OCI-M2 (cell line): ENCODE results near the gene DSE.

Experiments
- DNase-seq: peaks from one replicate; lab custom pipeline; 2025; ENCODE audit not compliant: unreplicated experiment; lab: John Stamatoyannopoulos, UW

DSE gene

DNA sequence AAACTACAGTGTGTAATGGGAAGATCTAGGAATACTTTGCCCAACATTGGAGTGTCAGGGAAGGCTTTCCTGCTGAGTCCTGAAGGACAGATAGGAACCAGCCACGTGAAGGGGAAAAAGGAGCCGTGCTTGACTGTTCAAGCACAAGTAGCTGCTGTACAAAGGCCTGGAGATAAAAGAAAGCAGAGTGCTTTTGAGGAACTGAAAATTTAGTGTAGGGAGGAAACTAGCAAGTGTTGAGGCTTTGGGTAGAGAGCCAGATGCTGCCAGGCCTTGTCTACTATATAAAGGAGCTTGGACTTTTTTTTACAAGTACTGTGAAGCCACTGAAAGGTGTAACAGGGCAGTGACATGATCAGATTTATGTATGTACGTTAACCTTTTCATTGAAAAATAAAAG lies 39.0 kb downstream of the DSE start:
- no peak for DNase-seq

GRCh38 chr6:116411284-116411623 lies 40.5 kb downstream of the DSE start:
- DNase-seq: no peak

GRCh38 chr6:116412270-116412669 lies 41.5 kb downstream of the DSE start:
- DNase-seq: no peak

GRCh38 chr6:116413357-116413756 lies 42.6 kb downstream of the DSE start:
- no peak for DNase-seq

DNA sequence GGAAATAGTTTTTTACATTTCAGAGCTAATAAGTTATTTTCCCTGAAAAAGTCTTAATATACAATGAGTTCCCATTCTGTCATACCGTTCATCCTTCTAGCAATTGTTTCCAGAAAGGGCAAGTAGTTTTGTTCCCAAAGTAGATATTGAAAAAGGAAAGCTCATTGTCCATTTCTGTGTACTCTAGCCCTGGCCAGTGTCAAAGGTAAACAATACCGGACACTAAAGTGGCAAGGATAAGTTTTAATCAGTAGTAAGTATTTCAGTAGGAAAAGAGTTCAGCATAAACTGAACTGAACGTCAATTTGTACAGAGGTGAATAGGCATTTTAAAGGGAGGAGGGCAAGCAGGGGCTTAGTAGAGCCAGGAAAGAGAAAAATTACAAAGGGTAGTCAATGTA lies 46.9 kb downstream of the DSE start:
- no peak for DNase-seq

GRCh38 chr6:116419069-116419786 lies 48.5 kb downstream of the DSE start:
- no peak for DNase-seq

GRCh38 chr6:116420341-116420740 lies 49.6 kb downstream of the DSE start:
- DNase-seq: no peak

DNA sequence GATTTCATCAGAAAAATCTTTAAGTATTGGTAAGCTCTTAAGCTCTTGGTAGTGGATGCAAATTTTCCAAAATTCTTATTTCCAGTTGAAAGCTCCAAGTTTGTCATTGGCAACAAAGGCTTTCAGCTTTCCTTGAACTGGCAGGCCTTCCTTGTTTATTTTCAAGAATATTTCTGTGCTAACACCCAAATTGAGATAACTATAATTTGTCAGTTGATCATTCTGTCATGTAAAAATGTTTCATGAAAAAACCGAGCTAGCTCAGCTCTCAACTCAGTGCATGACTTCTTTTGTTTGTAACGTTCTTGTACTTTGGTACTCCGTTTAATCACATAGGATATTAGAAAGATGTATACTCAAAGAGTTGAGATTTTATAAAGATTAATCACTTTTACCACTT lies 51.5 kb downstream of the DSE start:
- no peak for DNase-seq

DNA sequence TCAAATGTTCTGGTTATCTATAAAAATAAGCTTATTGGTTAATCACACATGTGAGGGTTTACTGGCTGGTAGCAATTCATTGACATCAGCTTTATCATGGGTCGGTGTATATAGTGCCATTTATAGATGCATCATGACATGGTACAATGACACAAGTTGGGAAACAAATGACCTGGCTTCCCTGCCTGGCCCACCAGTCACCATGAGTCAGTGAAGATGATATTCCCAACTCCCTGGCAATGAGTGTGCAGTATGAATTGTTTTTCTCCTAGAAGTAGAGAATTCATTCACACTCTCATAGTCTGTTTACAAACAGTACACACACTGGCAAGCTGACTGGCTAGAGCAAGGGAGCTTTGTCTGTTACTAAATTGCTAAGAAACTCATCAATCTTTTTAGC lies 53.3 kb downstream of the DSE start:
- DNase-seq: no peak

DNA sequence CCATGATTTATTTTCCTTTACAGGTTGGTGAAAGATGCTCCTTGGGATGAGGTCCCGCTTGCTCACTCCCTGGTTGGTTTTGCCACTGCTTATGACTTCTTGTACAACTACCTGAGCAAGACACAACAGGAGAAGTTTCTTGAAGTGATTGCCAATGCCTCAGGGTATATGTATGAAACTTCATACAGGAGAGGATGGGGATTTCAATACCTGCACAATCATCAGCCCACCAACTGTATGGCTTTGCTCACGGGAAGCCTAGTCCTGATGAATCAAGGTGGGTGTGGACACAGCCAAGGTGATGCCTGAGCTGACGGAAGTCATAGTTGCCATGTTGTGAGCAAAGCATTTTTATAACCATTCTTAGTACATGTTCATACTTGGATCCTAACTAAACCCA lies 55.8 kb downstream of the DSE start:
- DNase-seq: no peak

GRCh38 chr6:116429111-116429510 lies 58.4 kb downstream of the DSE start:
- no peak for DNase-seq

- no peak for DNase-seq
Measured at GRCh38 chr6:116430860-116431259, 60.1 kb downstream of the DSE start.

DNA sequence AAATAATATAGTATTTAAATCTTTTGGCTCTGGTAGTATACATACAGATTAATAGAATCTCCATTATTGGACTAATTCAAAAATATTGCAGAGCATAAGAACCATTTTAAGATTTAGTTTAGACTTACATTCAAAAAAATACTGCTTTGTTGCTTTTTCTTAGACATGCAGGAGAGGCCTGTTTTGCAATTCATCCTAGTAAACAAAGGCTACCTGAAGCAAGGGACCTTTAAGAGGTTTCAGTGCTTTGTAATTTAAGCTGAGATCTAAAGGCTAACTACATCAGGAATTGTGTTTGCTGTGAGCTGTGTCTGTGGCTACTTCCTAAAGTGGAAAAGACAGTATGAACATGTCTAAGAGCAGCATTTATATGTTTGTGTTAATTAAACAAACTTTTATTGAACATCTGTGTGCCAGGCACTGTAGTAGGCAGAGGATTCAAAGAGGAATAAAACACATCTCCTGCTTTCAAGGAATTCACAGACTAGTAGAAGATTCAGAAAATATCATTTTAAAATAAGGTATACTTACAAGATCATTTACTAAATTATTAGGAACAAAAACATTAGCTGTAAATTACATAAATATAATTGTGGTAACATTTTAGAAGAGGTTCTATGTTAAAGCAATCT lies 61.3 kb downstream of the DSE start:
- DNase-seq: no peak

DNA sequence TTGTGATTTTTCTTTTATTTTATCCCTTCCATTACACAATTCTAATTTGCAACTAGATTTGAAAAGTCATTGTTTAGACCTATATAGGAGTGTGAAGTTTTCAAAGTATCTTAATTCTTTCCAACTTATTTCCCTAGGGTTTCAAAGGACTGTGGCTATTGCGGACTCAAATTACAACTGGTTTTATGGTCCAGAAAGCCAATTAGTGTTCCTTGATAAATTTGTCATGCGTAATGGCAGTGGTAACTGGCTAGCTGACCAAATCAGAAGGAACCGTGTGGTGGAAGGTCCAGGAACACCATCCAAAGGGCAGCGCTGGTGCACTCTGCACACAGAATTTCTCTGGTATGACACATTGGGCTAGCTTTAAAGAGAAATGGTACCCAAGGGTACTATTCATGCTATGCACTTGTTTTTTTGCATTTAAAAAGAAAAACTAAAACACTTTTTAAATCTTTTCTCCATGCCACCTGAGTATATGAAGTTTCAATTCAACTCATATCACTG lies 62.5 kb downstream of the DSE start:
- no peak for DNase-seq

GRCh38 chr6:116434056-116434725 lies 63.4 kb downstream of the DSE start:
- DNase-seq: no peak

DNA sequence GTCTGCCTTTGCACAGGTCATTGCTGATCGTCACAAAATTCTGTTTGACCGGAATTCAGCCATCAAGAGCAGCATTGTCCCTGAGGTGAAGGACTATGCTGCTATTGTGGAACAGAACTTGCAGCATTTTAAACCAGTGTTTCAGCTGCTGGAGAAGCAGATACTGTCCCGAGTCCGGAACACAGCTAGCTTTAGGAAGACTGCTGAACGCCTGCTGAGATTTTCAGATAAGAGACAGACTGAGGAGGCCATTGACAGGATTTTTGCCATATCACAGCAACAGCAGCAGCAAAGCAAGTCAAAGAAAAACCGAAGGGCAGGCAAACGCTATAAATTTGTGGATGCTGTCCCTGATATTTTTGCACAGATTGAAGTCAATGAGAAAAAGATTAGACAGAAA lies 65.8 kb downstream of the DSE start:
- no peak for DNase-seq

- no peak for DNase-seq
Measured at GRCh38 chr6:116437656-116438055, 66.9 kb downstream of the DSE start.

DNA sequence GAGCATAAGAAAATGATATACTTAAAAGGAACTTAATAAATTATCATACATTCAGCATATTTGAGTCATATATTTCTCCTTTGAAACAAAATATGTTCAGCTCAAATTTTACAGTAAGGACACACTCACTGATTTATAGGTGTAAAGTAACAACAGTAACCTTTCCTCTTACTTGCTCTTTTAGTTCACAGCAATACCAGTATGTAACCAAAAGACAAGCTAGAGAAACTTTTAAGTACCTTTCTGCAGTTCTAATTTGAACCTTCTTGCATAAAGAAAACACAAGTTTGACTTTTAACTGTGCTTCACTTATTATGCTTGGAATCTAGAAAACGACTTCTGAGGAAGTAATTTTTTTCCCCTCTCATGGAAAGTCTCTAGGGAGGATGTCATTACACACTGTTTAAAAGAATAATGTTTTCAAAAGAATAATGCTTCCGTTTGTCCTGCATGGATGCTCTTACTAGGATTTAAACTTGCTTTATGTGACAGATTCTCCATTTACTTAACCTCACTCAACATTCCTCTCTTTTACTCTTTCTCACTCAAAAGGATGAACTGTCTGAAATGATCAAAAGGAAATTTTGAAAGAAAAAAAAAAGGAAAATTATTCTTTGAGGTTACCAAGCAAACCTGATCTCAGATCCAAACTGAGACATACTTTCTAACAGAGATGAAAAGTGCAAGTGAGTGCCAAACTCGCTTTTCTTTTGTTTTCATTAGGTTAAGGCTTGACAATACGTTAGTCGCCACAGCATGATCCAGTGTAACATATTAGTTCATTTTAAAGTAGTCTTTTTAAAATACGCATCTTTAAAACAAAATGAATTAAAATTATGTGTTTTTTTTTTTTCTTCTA lies 68.1 kb downstream of the DSE start:
- DNase-seq: no peak

DNA sequence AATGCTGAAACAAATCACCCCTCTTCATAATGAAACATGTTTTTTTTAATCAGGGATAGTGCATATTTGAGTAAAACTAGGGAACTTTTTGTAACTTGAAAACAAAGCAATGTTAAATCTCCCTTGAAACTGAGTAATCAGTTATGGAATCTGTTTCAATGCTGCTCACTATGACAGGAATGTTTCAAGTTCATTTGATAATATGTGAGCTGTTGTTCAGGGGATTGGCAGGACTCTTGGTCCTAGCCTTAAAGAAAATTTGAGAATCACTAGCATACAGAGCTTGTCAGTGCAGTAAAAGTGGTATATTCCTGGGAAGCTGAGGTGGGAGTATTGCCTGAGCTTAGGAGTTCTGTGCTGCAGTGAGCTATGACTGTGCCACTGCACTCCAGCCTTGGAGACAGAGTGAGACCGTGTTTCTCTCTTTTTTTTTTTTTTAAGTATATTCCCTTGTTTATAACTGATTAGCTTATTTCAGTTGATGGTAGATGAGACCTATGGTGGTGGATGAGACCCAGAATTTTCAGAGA lies 68.8 kb downstream of the DSE start:
- DNase-seq: no peak

DNA sequence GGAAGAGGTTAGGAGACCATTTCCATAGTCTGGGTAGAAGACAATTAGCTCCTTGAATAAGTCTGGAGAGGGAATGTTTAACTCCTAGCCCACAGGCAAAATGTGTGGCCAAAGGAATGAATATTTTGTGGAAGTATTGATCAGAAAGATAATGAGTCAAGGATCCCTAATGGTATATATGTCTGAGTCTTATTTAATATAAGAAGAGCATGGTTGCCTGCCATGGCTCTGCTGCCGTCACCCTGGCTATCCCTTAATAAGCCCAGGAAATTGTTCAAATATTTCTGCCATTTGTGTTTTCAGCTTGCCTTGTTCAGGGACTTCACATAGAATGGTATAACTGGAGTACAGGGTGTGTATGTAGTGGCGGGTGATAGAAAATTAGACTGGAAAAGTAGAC lies 72.4 kb downstream of the DSE start:
- DNase-seq: no peak

DNA sequence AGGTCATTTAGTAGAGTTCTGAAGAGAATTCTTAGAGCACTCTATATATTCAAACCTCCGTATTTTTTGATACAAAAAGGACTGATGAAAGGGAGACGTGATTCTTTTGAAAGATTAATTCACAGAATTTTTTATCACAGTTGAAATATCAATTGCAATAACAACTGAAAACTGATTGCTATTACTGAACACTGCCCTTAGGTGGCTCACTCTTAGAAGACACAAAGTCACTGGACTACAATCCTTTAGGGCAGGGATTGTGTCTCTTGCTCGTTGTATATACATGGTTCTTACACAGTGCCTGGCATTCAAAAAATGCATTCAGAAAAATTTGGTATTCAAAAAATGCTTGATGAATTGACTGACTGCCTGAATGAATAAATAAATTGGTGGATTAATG lies 73.3 kb downstream of the DSE start:
- DNase-seq: no peak
